DOHH2 (cell line): Measurements from ENCODE around the gene ATMIN.

Source experiments
- H3F3A ChIP-seq: fragments of 200-600 bp; sonication (generic), shearing (Covaris generic); 2 replicates; pipeline ENCODE4 v1.6.0; 2016; ENCODE audit warnings: antibody characterized with exemption, mild to moderate bottlenecking; ENCODE audit not compliant: control insufficient read depth, insufficient read depth
- H3K27ac ChIP-seq: fragments of 200-600 bp; sonication (generic); 2 replicates; pipeline ENCODE4 v1.5.1; 2014; ENCODE audit warnings: low read depth, mild to moderate bottlenecking, low read length, moderate library complexity
- H3K27me3 ChIP-seq: fragments of 200-600 bp; sonication (generic); 2 replicates; pipeline ENCODE4 v1.6.1; 2014; ENCODE audit warnings: mild to moderate bottlenecking, low read length, mixed read lengths; ENCODE audit not compliant: control insufficient read depth
- H3K36me3 ChIP-seq: fragments of 200-600 bp; sonication (generic); 2 replicates; pipeline ENCODE4 v1.6.1; 2014; ENCODE audit warnings: mild to moderate bottlenecking, low read length, moderate library complexity, mixed read lengths; ENCODE audit not compliant: control insufficient read depth
- H3K4me1 ChIP-seq: fragments of 200-600 bp; sonication (generic); 2 replicates; pipeline ENCODE4 v1.6.1; 2014; ENCODE audit warnings: mild to moderate bottlenecking, low read length, mixed read lengths; ENCODE audit not compliant: control insufficient read depth
- H3K4me2 ChIP-seq: fragments of 200-600 bp; sonication (generic); 2 replicates; pipeline ENCODE4 v1.6.0; 2014; ENCODE audit warnings: mild to moderate bottlenecking, low read length, moderate library complexity
- H3K4me3 ChIP-seq: fragments of 200-600 bp; sonication (generic); 2 replicates; pipeline ENCODE4 v1.5.1; 2014; ENCODE audit warnings: mild to moderate bottlenecking, low read length, mixed read lengths
- H3K79me2 ChIP-seq: fragments of 200-600 bp; sonication (generic); 2 replicates; pipeline ENCODE4 v1.6.1; 2014; ENCODE audit warnings: mild to moderate bottlenecking, low read length, mixed read lengths; ENCODE audit not compliant: control insufficient read depth
- H3K9me2 ChIP-seq: fragments of 200-600 bp; sonication (generic); replicated peaks from 2 replicates; pipeline ENCODE4 v1.6.1; 2014; ENCODE audit warnings: mild to moderate bottlenecking, low read length, mixed read lengths; ENCODE audit not compliant: control insufficient read depth
- H3K9me3 ChIP-seq: fragments of 200-600 bp; sonication (generic); 2 replicates; pipeline ENCODE4 v1.6.1; 2014; ENCODE audit warnings: antibody characterized with exemption, low read length, mixed read lengths; ENCODE audit not compliant: control insufficient read depth, insufficient read depth
- H4K20me1 ChIP-seq: fragments of 200-600 bp; sonication (generic); 2 replicates; pipeline ENCODE4 v1.6.0; 2014; ENCODE audit warnings: low read depth, mild to moderate bottlenecking, antibody characterized with exemption, low read length, moderate library complexity; ENCODE audit not compliant: control insufficient read depth, insufficient read depth
- EZH2phosphoT487 ChIP-seq: fragments of 200-600 bp; sonication (generic); IDR thresholded peaks from 2 replicates; pipeline ENCODE4 v1.6.1; 2017; ENCODE audit warnings: borderline replicate concordance, mild to moderate bottlenecking, antibody characterized with exemption, low read length, moderate library complexity, mixed read lengths
- TF ChIP-seq, protein P1 (sequence below): fragments of 200-600 bp; sonication (generic); IDR thresholded peaks from one replicate; pipeline ENCODE4 v1.5.1; 2014; ENCODE audit warnings: antibody characterized with exemption, mild to moderate bottlenecking, low read depth, low read length; ENCODE audit not compliant: poor library complexity, severe bottlenecking

The ATMIN gene

GRCh38 chr16:80991792-80992430 is 43.7 kb upstream of the ATMIN start:
- Histone ChIP-seq H3K4me1 (peaks cover 19% of the 10 kb centered on the region), H3F3A (0 out of 2 replicates have a peak, but pooled peaks cover 3% of the 10 kb centered on the region), H3K4me2 (no peak overlapping the region), H3K27ac (no peak overlapping the region), H3K9me2 (no peaks in the 10 kb centered on the region), H3K36me3 (peaks cover 40% of the 10 kb centered on the region), H3K27me3 (no peaks in the 10 kb centered on the region), H3K9me3 (no peaks in the 10 kb centered on the region), H4K20me1 (peaks cover 3% of the 10 kb centered on the region; the same call in 1 of the 2 replicates), H3K79me2 (peaks cover 70% of the 10 kb centered on the region), H3K4me3 (no peak overlapping the region)
- TF ChIP-seq EZH2phosphoT487, result no peak
- TF ChIP-seq, protein P1, sequence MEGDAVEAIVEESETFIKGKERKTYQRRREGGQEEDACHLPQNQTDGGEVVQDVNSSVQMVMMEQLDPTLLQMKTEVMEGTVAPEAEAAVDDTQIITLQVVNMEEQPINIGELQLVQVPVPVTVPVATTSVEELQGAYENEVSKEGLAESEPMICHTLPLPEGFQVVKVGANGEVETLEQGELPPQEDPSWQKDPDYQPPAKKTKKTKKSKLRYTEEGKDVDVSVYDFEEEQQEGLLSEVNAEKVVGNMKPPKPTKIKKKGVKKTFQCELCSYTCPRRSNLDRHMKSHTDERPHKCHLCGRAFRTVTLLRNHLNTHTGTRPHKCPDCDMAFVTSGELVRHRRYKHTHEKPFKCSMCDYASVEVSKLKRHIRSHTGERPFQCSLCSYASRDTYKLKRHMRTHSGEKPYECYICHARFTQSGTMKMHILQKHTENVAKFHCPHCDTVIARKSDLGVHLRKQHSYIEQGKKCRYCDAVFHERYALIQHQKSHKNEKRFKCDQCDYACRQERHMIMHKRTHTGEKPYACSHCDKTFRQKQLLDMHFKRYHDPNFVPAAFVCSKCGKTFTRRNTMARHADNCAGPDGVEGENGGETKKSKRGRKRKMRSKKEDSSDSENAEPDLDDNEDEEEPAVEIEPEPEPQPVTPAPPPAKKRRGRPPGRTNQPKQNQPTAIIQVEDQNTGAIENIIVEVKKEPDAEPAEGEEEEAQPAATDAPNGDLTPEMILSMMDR, result no peak

GRCh38 chr16:80992676-80993293 is 42.9 kb upstream of the ATMIN start:
- Histone ChIP-seq H3K36me3 (peaks cover 45% of the 10 kb centered on the region), H3K9me2 (no peaks in the 10 kb centered on the region), H3K27me3 (no peaks in the 10 kb centered on the region), H3K4me1 (peaks cover 27% of the 10 kb centered on the region), H3F3A (peaks cover 9% of the 10 kb centered on the region; the same call in 1 of the 2 replicates), H3K4me2 (no peak overlapping the region), H4K20me1 (peaks cover 3% of the 10 kb centered on the region; the same call in 1 of the 2 replicates), H3K9me3 (no peaks in the 10 kb centered on the region), H3K4me3 (no peak overlapping the region), H3K27ac (no peak overlapping the region), H3K79me2 (peaks cover 76% of the 10 kb centered on the region)
- TF ChIP-seq, protein P1, result no peak
- TF ChIP-seq EZH2phosphoT487, result no peak

DNA sequence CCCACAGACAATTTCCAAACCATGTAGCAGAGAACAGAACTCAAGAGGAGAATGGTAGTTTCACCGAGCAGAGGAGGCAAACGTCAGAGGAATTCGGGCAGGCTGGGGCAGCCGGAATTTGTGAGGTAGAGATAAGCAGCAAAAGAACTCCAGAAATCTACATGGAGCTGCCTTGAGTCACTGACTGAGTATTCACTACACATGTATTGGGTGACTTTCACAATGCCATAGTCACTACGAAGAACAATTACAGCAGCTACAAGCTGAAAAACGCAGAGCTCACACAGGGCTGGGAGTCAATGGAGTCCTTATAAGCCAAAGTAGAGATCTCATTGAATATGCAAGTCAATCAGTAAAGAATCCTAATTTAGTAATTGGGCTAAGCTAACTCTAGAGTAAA is 42.3 kb upstream of the ATMIN start:
- Histone ChIP-seq H3K9me2 (no peaks in the 10 kb centered on the region), H3K4me2 (no peak overlapping the region), H3K79me2 (peaks cover 78% of the 10 kb centered on the region), H3K4me1 (peaks cover 32% of the 10 kb centered on the region), H3K9me3 (no peaks in the 10 kb centered on the region), H3K27me3 (no peaks in the 10 kb centered on the region), H3K27ac (no peak overlapping the region), H3F3A (peaks cover 10% of the 10 kb centered on the region; the same call in 1 of the 2 replicates), H3K4me3 (no peak overlapping the region), H4K20me1 (peaks cover 3% of the 10 kb centered on the region; the same call in 1 of the 2 replicates), H3K36me3 (peaks cover 42% of the 10 kb centered on the region)
- TF ChIP-seq, protein P1, result no peak
- TF ChIP-seq EZH2phosphoT487, result no peak
